Measurements from ENCODE around the gene OSGIN1.

The OSGIN1 gene

DNA sequence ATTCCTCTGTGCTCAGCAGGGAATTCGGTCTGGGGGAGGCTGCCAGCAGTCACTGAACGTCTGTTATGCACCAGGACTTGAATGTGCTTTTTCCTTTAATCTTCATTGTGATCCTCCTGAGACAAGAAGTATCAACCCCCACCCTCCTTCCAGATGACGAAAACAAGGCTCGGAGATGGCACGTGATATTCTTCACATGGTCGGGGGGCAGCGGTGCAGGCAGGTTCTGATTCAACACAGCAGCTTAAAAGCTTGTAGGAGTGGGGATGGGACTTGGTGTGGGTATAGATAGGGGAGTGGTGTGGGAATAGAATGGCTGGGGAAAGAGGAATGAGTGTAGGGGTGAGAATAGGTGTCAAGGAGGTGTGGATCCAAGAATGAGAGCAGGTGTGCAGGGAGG is 21.4 kb downstream of the OSGIN1 start:
- TF ChIP-seq, protein P1, sequence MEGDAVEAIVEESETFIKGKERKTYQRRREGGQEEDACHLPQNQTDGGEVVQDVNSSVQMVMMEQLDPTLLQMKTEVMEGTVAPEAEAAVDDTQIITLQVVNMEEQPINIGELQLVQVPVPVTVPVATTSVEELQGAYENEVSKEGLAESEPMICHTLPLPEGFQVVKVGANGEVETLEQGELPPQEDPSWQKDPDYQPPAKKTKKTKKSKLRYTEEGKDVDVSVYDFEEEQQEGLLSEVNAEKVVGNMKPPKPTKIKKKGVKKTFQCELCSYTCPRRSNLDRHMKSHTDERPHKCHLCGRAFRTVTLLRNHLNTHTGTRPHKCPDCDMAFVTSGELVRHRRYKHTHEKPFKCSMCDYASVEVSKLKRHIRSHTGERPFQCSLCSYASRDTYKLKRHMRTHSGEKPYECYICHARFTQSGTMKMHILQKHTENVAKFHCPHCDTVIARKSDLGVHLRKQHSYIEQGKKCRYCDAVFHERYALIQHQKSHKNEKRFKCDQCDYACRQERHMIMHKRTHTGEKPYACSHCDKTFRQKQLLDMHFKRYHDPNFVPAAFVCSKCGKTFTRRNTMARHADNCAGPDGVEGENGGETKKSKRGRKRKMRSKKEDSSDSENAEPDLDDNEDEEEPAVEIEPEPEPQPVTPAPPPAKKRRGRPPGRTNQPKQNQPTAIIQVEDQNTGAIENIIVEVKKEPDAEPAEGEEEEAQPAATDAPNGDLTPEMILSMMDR (IDR thresholded peaks at IDR 0.05; ENCODE audit: insufficient read depth, low read length, poor library complexity, severe bottlenecking), result no peak
- H3K4me3 ChIP-seq (replicated peaks; ENCODE audit: low read depth, low read length), result no peak overlapping the region
- DNase-seq (ENCODE audit: extremely low read depth, insufficient read length), result no peak
- H3K36me3 ChIP-seq (ENCODE audit: control insufficient read depth, insufficient read depth, low read length), result no peaks in the 10 kb centered on the region
- no peaks in the 10 kb centered on the region for H3K27me3 ChIP-seq (replicated peaks; ENCODE audit: control insufficient read depth, insufficient read depth, low read length)

DNA sequence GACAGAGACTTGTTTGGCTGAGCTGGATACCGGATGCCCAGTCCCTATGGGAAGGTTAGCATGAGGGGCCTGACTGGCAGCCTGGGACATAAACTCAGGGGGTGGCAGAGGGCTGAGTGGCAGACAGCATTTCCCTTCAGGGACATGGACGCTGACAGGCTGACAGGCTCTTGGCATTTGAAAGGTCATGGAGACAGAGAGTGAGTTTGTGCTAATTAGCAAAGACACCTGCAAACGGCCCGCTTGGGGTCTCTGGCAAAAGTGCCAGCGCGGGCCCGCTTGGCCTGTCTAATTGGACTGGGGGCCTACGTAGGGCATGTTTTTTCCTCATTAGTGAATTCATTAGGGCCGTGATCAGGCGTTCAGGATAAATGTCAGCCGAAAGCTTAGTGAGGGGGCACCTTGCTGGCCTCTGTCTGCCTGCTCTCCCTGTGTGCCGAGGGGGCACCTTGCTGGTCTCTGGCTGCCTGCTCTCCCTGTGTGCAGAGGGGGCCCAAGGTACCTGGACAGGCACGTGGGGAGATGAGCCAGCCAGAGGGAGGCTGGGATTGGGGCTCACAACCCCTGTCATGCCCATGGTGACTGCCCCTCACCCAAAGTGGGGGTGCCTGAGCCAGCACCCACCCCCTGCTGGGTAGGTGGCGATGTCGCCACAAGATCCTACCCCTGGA is 22.7 kb downstream of the OSGIN1 start:
- no peaks in the 10 kb centered on the region for H3K36me3 ChIP-seq (ENCODE audit: control insufficient read depth, insufficient read depth, low read length)
- TF ChIP-seq, protein P1 (IDR thresholded peaks at IDR 0.05; ENCODE audit: insufficient read depth, low read length, poor library complexity, severe bottlenecking), result no peak
- no peak overlapping the region for H3K4me3 ChIP-seq (replicated peaks; ENCODE audit: low read depth, low read length)
- no peaks in the 10 kb centered on the region for H3K27me3 ChIP-seq (replicated peaks; ENCODE audit: control insufficient read depth, insufficient read depth, low read length)
- DNase-seq (ENCODE audit: extremely low read depth, insufficient read length), result no peak

DNA sequence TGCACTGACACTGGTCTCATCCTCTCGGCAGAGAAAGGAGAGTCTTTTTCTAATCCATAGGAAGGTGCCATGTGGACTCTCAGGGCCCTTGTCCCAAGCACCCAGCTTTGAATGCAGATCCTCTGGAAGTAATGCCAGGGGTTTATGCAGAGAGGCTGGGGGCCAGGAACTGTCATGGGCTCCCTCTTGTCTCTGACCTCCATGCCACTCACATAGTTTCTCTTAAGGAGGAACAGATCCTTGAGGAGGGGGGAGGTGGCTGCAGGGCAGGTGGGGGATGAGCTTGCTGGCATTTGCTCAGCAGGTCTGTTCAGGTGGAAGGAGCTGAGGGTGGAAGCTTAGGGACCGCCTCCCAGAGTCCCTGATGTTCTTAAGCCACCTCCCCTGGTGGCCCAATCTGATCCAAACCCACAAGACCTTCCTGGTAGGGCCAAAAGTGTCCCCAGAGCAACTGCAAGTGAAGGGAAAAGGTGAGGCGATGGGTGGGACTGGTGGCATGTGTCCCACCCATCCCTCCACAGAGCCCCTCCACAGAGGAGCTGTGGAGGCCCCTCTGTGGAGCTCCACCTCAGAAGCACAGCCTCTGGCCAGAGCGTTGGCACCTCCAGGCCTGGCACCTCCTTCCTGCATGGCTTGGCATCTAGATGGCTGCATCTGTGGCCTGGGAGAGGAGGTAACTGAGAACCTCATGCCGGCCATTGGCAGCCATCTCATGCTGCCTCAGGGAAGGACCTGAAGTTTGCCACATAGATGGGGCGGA is 24.2 kb downstream of the OSGIN1 start:
- no peak for DNase-seq (ENCODE audit: extremely low read depth, insufficient read length)
- H3K27me3 ChIP-seq (replicated peaks; ENCODE audit: control insufficient read depth, insufficient read depth, low read length), result no peaks in the 10 kb centered on the region
- no peaks in the 10 kb centered on the region for H3K36me3 ChIP-seq (ENCODE audit: control insufficient read depth, insufficient read depth, low read length)
- H3K4me3 ChIP-seq (replicated peaks; ENCODE audit: low read depth, low read length), result no peak overlapping the region
- TF ChIP-seq, protein P1 (IDR thresholded peaks at IDR 0.05; ENCODE audit: insufficient read depth, low read length, poor library complexity, severe bottlenecking), result no peak

DNA sequence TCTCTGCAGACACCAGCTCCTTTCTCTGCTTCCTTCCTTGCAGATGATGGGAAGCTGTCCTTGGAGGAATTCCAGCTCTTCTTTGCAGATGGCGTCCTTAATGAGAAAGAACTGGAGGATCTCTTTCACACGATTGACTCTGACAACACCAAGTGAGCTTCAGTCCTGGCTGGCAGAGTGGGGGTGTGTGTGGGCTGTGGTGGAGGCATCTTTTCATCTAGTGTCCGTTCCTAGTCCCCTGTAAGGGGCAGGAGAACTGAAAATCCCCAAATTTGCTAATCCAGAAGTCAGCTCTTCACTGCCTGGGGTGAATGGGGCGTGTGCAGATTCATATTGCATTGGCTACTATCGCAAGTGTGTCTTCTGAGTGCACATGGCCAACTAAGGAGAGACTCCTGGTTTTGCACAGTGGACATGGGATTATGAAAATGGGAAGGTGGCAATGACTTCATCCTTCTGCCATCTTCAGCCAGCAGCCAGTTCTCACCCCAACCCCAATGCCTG is 25.4 kb downstream of the OSGIN1 start:
- TF ChIP-seq, protein P1 (IDR thresholded peaks at IDR 0.05; ENCODE audit: insufficient read depth, low read length, poor library complexity, severe bottlenecking), result no peak
- Histone ChIP-seq H3K36me3 (ENCODE audit: control insufficient read depth, insufficient read depth, low read length) (no peaks in the 10 kb centered on the region), H3K27me3 (replicated peaks; ENCODE audit: control insufficient read depth, insufficient read depth, low read length) (no peaks in the 10 kb centered on the region), H3K4me3 (replicated peaks; ENCODE audit: low read depth, low read length) (no peak overlapping the region)
- DNase-seq (ENCODE audit: extremely low read depth, insufficient read length), result no peak

DNA sequence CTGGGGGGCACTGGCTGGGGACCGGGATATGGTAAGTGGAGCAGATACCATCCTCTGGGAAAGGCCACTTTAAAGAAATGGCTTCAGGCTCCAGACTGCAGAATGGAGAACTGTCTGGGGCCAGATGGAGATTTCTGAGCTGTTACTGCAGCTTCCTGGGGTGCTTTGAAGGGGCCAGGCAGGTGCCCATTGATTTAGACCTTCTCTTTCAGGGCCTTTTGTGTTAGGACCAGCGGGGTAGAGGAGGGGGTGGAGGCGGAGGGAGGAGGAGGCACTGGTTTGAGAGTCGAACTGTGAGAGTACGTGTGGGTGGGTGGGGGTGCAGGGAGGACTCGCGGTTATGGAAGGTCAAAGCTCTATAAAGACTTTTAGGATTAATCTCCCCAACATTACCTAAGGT is 26.4 kb downstream of the OSGIN1 start:
- no peak for DNase-seq (ENCODE audit: extremely low read depth, insufficient read length)
- Histone ChIP-seq H3K4me3 (replicated peaks; ENCODE audit: low read depth, low read length) (no peak overlapping the region), H3K27me3 (replicated peaks; ENCODE audit: control insufficient read depth, insufficient read depth, low read length) (no peaks in the 10 kb centered on the region), H3K36me3 (ENCODE audit: control insufficient read depth, insufficient read depth, low read length) (no peaks in the 10 kb centered on the region)
- TF ChIP-seq, protein P1 (IDR thresholded peaks at IDR 0.05; ENCODE audit: insufficient read depth, low read length, poor library complexity, severe bottlenecking), result no peak
